ENCODE data around the gene MAP3K20.

DNA sequence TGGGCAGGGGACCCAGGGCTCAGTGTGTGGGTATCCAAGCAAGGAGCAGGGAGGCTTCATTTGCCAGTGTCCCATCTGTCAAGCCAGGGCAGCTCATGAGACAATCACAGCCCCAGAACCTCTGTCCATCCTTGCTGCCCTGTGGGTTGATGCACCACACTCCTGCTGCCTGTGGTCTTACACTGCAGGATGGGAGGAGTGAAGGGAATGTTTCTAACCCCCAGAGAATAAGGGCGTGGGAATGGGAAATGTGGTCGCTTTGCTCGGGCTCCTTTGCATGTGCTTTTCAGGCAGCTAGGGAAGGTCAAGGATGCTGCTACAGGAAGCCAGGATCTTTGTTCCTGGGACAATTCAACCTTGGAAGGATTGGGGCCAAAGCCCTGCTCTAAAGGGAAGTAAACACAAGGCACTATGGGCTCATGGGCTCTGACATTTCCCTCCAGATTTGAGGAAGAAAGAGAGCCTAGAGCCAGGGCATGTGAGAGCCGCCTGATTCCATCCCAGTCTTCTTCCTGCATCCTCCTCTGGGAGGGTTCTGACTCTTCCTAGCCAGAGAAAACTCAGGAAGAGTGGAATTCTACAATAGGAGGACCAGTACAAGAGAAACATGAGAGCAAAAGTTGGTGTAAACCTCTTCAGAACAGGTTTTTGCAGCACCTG, 18.8 kb upstream of the MAP3K20 start:
- TF ChIP-seq, protein P1, sequence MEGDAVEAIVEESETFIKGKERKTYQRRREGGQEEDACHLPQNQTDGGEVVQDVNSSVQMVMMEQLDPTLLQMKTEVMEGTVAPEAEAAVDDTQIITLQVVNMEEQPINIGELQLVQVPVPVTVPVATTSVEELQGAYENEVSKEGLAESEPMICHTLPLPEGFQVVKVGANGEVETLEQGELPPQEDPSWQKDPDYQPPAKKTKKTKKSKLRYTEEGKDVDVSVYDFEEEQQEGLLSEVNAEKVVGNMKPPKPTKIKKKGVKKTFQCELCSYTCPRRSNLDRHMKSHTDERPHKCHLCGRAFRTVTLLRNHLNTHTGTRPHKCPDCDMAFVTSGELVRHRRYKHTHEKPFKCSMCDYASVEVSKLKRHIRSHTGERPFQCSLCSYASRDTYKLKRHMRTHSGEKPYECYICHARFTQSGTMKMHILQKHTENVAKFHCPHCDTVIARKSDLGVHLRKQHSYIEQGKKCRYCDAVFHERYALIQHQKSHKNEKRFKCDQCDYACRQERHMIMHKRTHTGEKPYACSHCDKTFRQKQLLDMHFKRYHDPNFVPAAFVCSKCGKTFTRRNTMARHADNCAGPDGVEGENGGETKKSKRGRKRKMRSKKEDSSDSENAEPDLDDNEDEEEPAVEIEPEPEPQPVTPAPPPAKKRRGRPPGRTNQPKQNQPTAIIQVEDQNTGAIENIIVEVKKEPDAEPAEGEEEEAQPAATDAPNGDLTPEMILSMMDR (IDR thresholded peaks at IDR 0.05), result no peak
- TF ChIP-seq POLR2A (IDR thresholded peaks at IDR 0.05), result no peak

All from Peyer's patch (tissue), 4 donors.